Suprapubic skin (tissue), 4 donors: ENCODE data around the gene PIK3CA. TPM values are rescaled to one million over a fixed set of nuclear protein-coding genes. Genes with fewer than 3 reads are reported as not detected.

Experiments
- DNase-seq, 2 donors: peaks; one replicate each; pipeline ENCODE4 v3.0.0-alpha.2; 2019; ENCODE audit warnings: low spot score in 2 of 2
- H3K27ac ChIP-seq: fragments of 200-600 bp; sonication (generic); one replicate; pipeline ENCODE4 v1.5.1; 2019
- H3K27me3 ChIP-seq: fragments of 200-600 bp; sonication (generic); one replicate; pipeline ENCODE4 v1.5.1; 2019
- H3K36me3 ChIP-seq: fragments of 200-600 bp; sonication (generic); one replicate; pipeline ENCODE4 v1.5.1; 2019
- H3K4me1 ChIP-seq: fragments of 200-600 bp; sonication (generic); one replicate; pipeline ENCODE4 v1.5.1; 2019
- H3K4me3 ChIP-seq: fragments of 200-600 bp; sonication (generic); one replicate; pipeline ENCODE4 v1.5.1; 2019; ENCODE audit warnings: mild to moderate bottlenecking
- H3K9me3 ChIP-seq: fragments of 200-600 bp; sonication (generic); one replicate; pipeline ENCODE4 v1.5.1; 2019
- POLR2A ChIP-seq, 2 donors: fragments of 450-650 bp; IDR thresholded peaks; one replicate each; pipeline ENCODE4 v1.6.1; 2017; ENCODE audit warnings: antibody characterized with exemption in 2 of 2, mild to moderate bottlenecking in 2 of 2, moderate library complexity in 2 of 2
- POLR2AphosphoS5 ChIP-seq, 3 donors: sonication (generic); formaldehyde crosslinking; IDR thresholded peaks; one replicate each; pipeline ENCODE4 v1.6.1; 2017; ENCODE audit warnings: antibody characterized with exemption in 3 of 3
- WGBS: methylation state at CpG from one replicate; pipeline ENCODE4 v1.1.5; 2018; 5-methylcytosine and 5-hydroxymethylcytosine counted together
- total RNA-seq, 4 donors: library from RNA; depleted of rRNA; stranded (reverse); fragments of >200 nt; gene quantifications; one replicate each; pipeline ENCODE4 v1.1.0, GENCODE V29; 2016

The PIK3CA gene
- total RNA-seq, 4 donors from 2014 or later = 14.8 to 26.6 (median 18.6) TPM

DNA sequence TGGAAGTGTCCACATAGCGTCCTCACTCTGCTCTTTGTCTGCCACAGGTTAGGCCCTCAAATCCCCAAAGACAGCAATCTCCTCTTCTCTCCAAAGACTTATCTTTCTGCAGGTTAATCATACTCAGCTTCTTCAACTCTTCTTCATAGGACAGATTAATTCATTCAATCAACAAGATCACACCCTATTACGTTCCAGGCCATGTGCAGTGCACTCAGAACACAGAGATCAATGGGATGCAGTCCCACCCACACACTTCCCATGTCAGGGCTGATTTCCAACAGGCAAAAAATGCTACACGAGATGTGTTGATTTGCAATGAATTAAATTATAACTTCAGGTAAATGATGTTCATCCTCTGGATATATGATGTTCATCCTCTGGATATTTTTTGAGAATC is 141.1 kb downstream of the PIK3CA start:
- no peak for TF ChIP-seq POLR2AphosphoS5 (IDR thresholded peaks at IDR 0.05)
- no peak for TF ChIP-seq POLR2A (IDR thresholded peaks at IDR 0.05)
- no peaks in the 10 kb centered on the region for H3K4me1 ChIP-seq
- no peak overlapping the region for H3K4me3 ChIP-seq
- 53% methylated on average over 3 of the region's 3 CpGs for WGBS
- no peaks in the 10 kb centered on the region for H3K36me3 ChIP-seq
- no peaks in the 10 kb centered on the region for H3K9me3 ChIP-seq
- no peak overlapping the region for H3K27ac ChIP-seq
- H3K27me3 ChIP-seq = no peaks in the 10 kb centered on the region
- DNase-seq = no peak

Other genes with a start within 250 kb of the PIK3CA start
- gene ZMAT3, start 76.5 kb upstream of the PIK3CA start, total RNA-seq = 10 to 100 TPM; 11.3 to 13.5 (median 12.0) TPM
- gene KCNMB3, start 102.8 kb downstream of the PIK3CA start, total RNA-seq = 1 to 10 TPM in 1 of 4 donors, under 1 TPM in 3; 0.47 to 1.7 (median 0.68) TPM
- gene ZNF639, start 174.7 kb downstream of the PIK3CA start, total RNA-seq = 10 to 100 TPM; 14.7 to 39.6 (median 32.2) TPM
- 10 to 100 TPM; 32.7 to 97.0 (median 39.5) TPM for gene MFN1, start 199.4 kb downstream of the PIK3CA start, total RNA-seq